AG09319 (cell line): Measurements from ENCODE around the gene PFKFB3.

ENCODE experiments used
- DNase-seq: peaks from one replicate; pipeline ENCODE4 v3.0.0-alpha.2; 2010; ENCODE audit warnings: low read depth; ENCODE audit errors: extremely low read depth
- CTCF ChIP-seq: IDR thresholded peaks from 2 replicates; pipeline ENCODE4 v1.5.1; 2011; ENCODE audit warnings: low read depth, mild to moderate bottlenecking, inconsistent platforms, low read length, moderate library complexity

Gene PFKFB3

GRCh38 chr10:6250745-6251144 lies 48.0 kb downstream of the PFKFB3 start:
- no peak for DNase-seq
- no peak for TF ChIP-seq CTCF

- no peak for TF ChIP-seq CTCF
- no peak for DNase-seq
Observed at GRCh38 chr10:6254201-6254600, 51.5 kb downstream of the PFKFB3 start.

GRCh38 chr10:6255548-6256061 lies 52.9 kb downstream of the PFKFB3 start:
- no peak for DNase-seq
- TF ChIP-seq CTCF, result no peak

GRCh38 chr10:6256439-6256838 lies 53.7 kb downstream of the PFKFB3 start:
- DNase-seq, result no peak
- TF ChIP-seq CTCF, result no peak

GRCh38 chr10:6259153-6259552 lies 56.4 kb downstream of the PFKFB3 start:
- no peak for TF ChIP-seq CTCF
- no peak for DNase-seq

GRCh38 chr10:6260843-6261242 lies 58.1 kb downstream of the PFKFB3 start:
- DNase-seq, result no peak
- TF ChIP-seq CTCF, result no peak

- no peak for TF ChIP-seq CTCF
- DNase-seq, result no peak
Observed at GRCh38 chr10:6267941-6268340, 65.2 kb downstream of the PFKFB3 start.
